ENCODE data around the gene PDCD1LG2.

PDCD1LG2 gene

DNA sequence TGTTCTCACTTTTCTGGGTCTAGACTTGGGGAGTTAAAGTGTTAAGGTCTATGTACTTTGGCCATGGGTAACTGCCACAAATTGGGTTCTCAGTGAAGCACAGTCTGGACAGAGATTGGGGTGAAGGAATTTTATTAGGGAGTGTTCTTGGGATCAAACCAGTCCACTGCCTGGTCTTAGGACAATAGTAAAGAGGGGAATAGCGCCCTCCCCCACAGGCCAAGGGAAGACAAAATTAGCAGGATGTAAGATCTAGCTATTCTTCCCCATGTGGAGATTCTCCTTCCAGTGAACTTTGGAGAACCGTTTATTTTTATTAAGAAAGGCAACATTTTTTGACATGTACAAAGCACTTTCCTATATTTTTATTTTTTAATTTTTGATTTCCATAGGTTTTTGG lies 100.2 kb downstream of the PDCD1LG2 start:
- DNase-seq (ENCODE audit: low read depth in 2 of 2), result no peak

- no peak for DNase-seq (ENCODE audit: low read depth in 2 of 2)
Measured at GRCh38 chr9:5611321-5612184, 101.2 kb downstream of the PDCD1LG2 start.

- no peak for DNase-seq (ENCODE audit: low read depth in 2 of 2)
Measured at GRCh38 chr9:5612185-5612530, 101.8 kb downstream of the PDCD1LG2 start.

DNA sequence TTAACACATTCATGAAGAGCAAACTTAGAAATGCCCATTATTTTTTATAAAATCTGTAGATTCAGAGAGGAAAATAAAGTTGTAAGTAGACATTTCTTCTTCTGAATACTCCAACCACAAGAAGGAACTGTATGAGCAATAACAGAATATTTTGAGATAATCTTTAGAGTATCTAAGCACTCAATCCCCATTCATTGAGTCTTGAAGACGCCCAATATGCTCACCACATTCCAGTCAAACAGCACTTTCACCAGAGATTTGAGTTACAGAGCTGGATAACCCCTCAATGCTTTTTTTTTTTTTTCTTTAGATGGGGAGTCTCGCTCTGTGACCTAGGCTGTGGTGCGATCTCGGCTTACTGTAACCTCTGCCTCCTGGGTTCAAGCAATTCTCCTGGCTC lies 103.9 kb downstream of the PDCD1LG2 start:
- no peak for DNase-seq (ENCODE audit: low read depth in 2 of 2)

GRCh38 chr9:5614985-5615384 lies 104.7 kb downstream of the PDCD1LG2 start:
- DNase-seq (ENCODE audit: low read depth in 2 of 2), result no peak

GRCh38 chr9:5617749-5618148 lies 107.4 kb downstream of the PDCD1LG2 start:
- DNase-seq (ENCODE audit: low read depth in 2 of 2), result no peak

GRCh38 chr9:5620494-5620893 lies 110.2 kb downstream of the PDCD1LG2 start:
- no peak for DNase-seq (ENCODE audit: low read depth in 2 of 2)
